Measurements from ENCODE around the gene SART3. TPM values are rescaled to one million over a fixed set of nuclear protein-coding genes. Genes with fewer than 3 reads are reported as not detected.
"Not testable (repeated sequence)": the region's sequence is repeated elsewhere in the genome, so short reads cannot be mapped to it uniquely, and the experiment has no call there.

SART3 gene
- total and polyA plus RNA-seq, 2 of the 8 experiments (the other 6 are each of a cell fraction or from before 2014, with no cell fraction given), result 16.0 to 103 TPM

GRCh38 chr12:108591267-108591980 is 30.5 kb upstream of the SART3 start (continued):
- no peak for TF ChIP-seq CBX5 (IDR thresholded peaks at IDR 0.05; ENCODE audit: low read depth, low read length)
- no peak for TF ChIP-seq TCF12 (IDR thresholded peaks at IDR 0.05; ENCODE audit: low read depth, low read length)
- TF ChIP-seq KDM1A (IDR thresholded peaks at IDR 0.05; ENCODE audit: borderline replicate concordance, low read length), result no peak
- TF ChIP-seq SRF (IDR thresholded peaks at IDR 0.05; ENCODE audit: low read depth, low read length), result no peak
- no peak for TF ChIP-seq CBX8 (IDR thresholded peaks at IDR 0.05; ENCODE audit: borderline replicate concordance, low read depth, low read length)

- FAIRE-seq; H3K36me3 ChIP-seq (ENCODE audit: control insufficient read depth in 2 of 4, insufficient read depth in 4 of 4, low read length in 3 of 4): not testable (repeated sequence)
- 92% methylated on average over 8 of the region's 9 CpGs; no CpG with 5 or more reads in 1 of the 2 experiments for WGBS, 2 experiments (ENCODE audit: extremely low coverage in 1 of 2, insufficient coverage in 1 of 2, insufficient read length in 1 of 2, insufficient replicate concordance in 2 of 2, low coverage in 1 of 2, low lambda C conversion rate in 2 of 2, missing lambda C conversion rate in 1 of 2)
These were observed 29.5 kb upstream of the SART3 start for GRCh38 chr12:108590463-108590862.

More at GRCh38 chr12:108590463-108590862, 29.5 kb upstream of the SART3 start:
- H3K9ac ChIP-seq (replicated peaks in 1 of 4; ENCODE audit: extremely low read depth in 1 of 4, low read depth in 3 of 4, low read length in 3 of 4); H3K4me3 ChIP-seq (ENCODE audit: extremely low read depth in 1 of 4, insufficient read depth in 2 of 4, low read depth in 3 of 4, low read length in 4 of 4); H3K23me2 ChIP-seq (ENCODE audit: low read depth, low read length); H3K4me2 ChIP-seq (ENCODE audit: insufficient read depth in 1 of 2, low read depth in 2 of 2, low read length in 2 of 2); H2AK5ac ChIP-seq (ENCODE audit: low read depth, low read length); H3K79me2 ChIP-seq (ENCODE audit: control insufficient read depth in 1 of 2, insufficient read depth in 2 of 2, low read length in 2 of 2); H4K8ac ChIP-seq (ENCODE audit: extremely low read depth, insufficient read depth, low read length); H2BK20ac ChIP-seq (ENCODE audit: low read length); H2BK120ac ChIP-seq (replicated peaks; ENCODE audit: low read depth, low read length); H3K56ac ChIP-seq (replicated peaks; ENCODE audit: insufficient read length, low read depth, low read length); H4K20me1 ChIP-seq (replicated peaks in 1 of 2; ENCODE audit: control insufficient read depth in 1 of 2, insufficient read depth in 2 of 2, low read length in 2 of 2); H3K23ac ChIP-seq (ENCODE audit: insufficient read length); H2BK15ac ChIP-seq (ENCODE audit: low read length); H4K91ac ChIP-seq (replicated peaks; ENCODE audit: insufficient read length, low read length); H3K18ac ChIP-seq (ENCODE audit: extremely low read depth, low read length); H4K5ac ChIP-seq (ENCODE audit: insufficient read length, low read depth, low read length); H3K14ac ChIP-seq (ENCODE audit: insufficient read length); H2BK5ac ChIP-seq (ENCODE audit: low read depth, low read length); H3K79me1 ChIP-seq (ENCODE audit: low read depth, low read length); H3K27me3 ChIP-seq (replicated peaks in 1 of 4; ENCODE audit: control insufficient read depth in 3 of 4, extremely low read depth in 1 of 4, insufficient read depth in 3 of 4, low read length in 3 of 4); H3K4ac ChIP-seq (replicated peaks; ENCODE audit: insufficient read length, low read depth, low read length); DNase-seq (ENCODE audit: low read depth in 1 of 2, low spot score in 2 of 2); H3K27ac ChIP-seq (ENCODE audit: low read depth, low read length); H2AFZ ChIP-seq (ENCODE audit: low read length); H3K9me3 ChIP-seq (ENCODE audit: insufficient read depth in 2 of 2, low read depth in 1 of 2, low read length in 1 of 2); H2BK12ac ChIP-seq (ENCODE audit: low read depth, low read length): not testable (repeated sequence)
- POLR2A ChIA-PET (ENCODE audit: partially characterized antibody), result interaction anchor here (1.4 to 3.5 kb wide), 2 partner anchors 10 to 29 kb away, joined by 5 to 10 read pairs; partner anchors contain the start of genes ISCU and SART3
- peaks cover 0 to 17% (median 11%) of the 10 kb centered on the region in 4 experiments; a peak in 6 of 7 replicates for H3K4me1 ChIP-seq (replicated peaks in 1 of 4; ENCODE audit: control insufficient read depth in 3 of 4, insufficient read depth in 4 of 4, low read length in 3 of 4)
- CTCF ChIA-PET (ENCODE audit: partially characterized antibody), result interaction anchor here (0.7 to 1.6 kb wide), 8 partner anchors 9 to 209 kb away, joined by 3 to 5 read pairs (median 4); no protein-coding TSS in a partner anchor

Measured in H1 (cell line).